OCI-LY1 (cell line): ENCODE data around the gene SDK1.

Source experiments
- EZH2 ChIP-seq: fragments of 200-600 bp; sonication (generic), shearing (Covaris generic); IDR thresholded peaks from 2 replicates; pipeline ENCODE4 v1.8.0; 2017; ENCODE audit warnings: borderline replicate concordance, mixed run types, mild to moderate bottlenecking, antibody characterized with exemption, low read length, moderate library complexity, mixed read lengths
- TF ChIP-seq, protein P1 (sequence below): fragments of 200-600 bp; sonication (generic), shearing (Covaris generic); IDR thresholded peaks from 2 replicates; pipeline ENCODE4 v1.5.1; 2017; ENCODE audit warnings: mild to moderate bottlenecking, antibody characterized with exemption, low read length, moderate library complexity, mixed read lengths

DNA sequence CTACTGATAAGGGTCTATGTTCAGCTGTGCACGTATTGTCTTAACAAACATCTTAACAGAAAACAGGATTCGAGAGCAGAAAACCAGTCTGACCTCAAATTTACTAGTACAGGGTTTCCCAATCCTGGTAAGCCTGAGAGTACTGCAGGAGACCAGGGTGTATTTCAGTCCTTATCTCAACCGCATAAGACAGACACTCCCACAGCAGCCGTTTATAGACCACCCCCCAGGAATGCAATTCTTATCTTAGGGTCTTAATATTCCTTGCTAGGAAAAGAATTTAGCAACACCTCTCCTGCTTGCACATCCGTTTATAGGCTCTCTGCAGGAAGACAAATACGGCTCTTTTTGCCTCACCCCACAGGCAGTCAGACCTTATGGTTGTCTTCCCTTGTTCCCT lies 277.3 kb downstream of the SDK1 start:
- TF ChIP-seq, protein P1, sequence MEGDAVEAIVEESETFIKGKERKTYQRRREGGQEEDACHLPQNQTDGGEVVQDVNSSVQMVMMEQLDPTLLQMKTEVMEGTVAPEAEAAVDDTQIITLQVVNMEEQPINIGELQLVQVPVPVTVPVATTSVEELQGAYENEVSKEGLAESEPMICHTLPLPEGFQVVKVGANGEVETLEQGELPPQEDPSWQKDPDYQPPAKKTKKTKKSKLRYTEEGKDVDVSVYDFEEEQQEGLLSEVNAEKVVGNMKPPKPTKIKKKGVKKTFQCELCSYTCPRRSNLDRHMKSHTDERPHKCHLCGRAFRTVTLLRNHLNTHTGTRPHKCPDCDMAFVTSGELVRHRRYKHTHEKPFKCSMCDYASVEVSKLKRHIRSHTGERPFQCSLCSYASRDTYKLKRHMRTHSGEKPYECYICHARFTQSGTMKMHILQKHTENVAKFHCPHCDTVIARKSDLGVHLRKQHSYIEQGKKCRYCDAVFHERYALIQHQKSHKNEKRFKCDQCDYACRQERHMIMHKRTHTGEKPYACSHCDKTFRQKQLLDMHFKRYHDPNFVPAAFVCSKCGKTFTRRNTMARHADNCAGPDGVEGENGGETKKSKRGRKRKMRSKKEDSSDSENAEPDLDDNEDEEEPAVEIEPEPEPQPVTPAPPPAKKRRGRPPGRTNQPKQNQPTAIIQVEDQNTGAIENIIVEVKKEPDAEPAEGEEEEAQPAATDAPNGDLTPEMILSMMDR: no peak
- no peak for TF ChIP-seq EZH2
